HL-60/S4 treated with phorbol 12-myristate 13-acetate at 8.2 ng/mL for 4 days and 3 days (cell line): ENCODE measurements around the gene KIF3B.

Experiments used
- in situ Hi-C: fragments of 300-500 bp; cut with MboI; formaldehyde crosslinking; loops from 2 replicates; pipeline ENCODE4 v1.15.0; 2022; ENCODE audit warnings: low sequenced_read_pairs

The KIF3B gene

GRCh38 chr20:32277361-32278198 lies at the start of gene KIF3B:
KIF3B (plus strand) TSS chr20:32277651; CDS start chr20:32309778, 32,127 bp downstream.
- in situ Hi-C loops = no loop called here

GRCh38 chr20:32227744-32228688 lies 49.4 kb upstream of the KIF3B start:
- in situ Hi-C loops = no loop called here

DNA sequence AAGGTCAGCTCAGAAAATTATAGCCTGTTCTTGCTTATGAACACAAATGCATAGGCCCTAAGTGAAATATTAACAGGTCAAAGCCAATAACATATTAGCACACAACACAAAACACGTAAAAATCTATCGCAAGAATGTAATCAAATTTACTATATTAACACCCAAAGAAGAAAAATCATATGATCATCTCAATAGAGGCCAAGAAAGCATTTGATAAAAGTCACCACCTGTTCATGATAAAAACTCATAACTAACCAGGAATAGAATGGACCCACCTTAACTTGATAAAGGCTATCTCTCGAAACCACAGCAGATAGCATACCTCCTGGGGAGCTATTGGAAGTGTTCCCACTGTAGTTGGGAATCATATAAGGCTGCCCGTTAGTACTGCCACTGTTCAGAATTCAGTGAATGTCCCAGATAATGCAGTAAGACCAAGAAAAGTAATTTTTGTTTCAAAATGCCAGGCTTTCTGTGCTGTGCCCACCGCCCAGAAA lies 48.2 kb upstream of the KIF3B start:
- in situ Hi-C loops = no loop called here

GRCh38 chr20:32230707-32231106 lies 46.7 kb upstream of the KIF3B start:
- in situ Hi-C loops = no loop called here

DNA sequence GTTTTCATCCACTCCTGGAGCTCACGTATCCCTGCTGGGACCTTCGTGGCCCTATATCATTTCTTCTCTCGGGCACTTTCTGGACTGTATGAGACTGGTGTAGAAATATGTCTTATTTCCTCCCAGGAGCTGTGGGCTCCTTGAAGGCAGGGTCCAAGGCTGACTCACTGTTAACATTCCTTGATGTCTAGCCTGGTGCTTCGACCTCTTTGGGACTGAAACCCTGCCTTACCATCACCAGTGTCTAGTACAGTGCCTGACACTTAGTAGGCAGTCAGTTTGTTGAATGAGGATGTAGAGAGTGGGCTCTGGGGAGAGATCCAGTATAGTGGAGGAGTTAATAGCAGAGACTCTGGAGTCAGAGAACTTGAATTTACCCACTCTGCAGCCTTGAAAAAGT lies 46.2 kb upstream of the KIF3B start:
- in situ Hi-C loops = no loop called here

GRCh38 chr20:32231847-32232246 lies 45.6 kb upstream of the KIF3B start:
- in situ Hi-C loops = no loop called here

GRCh38 chr20:32232326-32232886 lies 45.0 kb upstream of the KIF3B start:
- in situ Hi-C loops = no loop called here

DNA sequence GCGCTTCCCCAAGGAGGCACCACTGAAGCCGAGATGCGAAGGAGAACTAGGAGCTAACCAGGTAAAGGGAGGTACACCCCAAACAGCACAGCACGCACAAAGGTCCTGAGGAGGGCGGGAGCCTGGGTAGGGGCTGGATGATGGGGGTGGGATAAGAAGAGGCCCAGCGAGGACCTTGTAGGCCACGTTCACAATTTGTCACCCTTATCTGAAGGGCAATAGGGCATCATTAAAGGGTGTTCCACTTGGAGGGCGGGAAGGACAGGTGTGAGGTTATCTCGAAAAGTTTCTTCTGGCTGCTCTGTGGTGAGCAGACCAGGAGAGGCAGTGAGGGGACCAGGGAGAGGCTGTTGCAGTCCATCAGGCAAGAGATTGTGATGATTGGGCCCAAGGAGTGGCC lies 44.2 kb upstream of the KIF3B start:
- in situ Hi-C loops = no loop called here

DNA sequence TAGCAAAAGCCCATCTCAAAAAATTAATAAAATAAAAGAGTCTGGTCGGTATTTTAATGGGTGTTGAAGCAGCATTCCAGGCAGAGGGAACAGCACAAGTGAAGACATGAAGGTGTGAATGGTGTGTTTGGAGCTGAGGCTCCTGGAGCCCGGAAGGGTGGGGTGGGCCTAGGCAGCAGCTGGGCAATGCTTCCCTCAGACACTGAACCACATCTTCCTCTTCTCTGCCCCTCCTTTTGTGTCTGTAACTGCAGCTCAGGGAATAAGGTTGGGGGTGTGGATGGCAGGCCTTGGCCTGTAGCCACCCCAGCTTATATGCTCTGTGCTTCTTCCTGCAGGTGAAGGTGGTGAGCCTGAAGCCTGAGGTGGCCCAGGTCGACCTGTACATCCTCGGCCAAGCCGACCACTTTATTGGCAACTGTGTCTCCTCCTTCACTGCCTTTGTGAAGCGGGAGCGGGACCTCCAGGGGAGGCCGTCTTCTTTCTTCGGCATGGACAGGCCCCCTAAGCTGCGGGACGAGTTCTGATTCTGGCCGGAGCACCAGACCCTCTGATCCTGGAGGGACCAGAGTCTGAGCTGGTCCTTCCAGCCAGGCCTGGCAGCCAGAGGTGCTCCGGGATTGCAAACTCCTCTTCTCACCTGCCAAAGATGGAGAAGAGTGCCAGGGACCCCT lies 43.2 kb upstream of the KIF3B start:
- in situ Hi-C loops = no loop called here

DNA sequence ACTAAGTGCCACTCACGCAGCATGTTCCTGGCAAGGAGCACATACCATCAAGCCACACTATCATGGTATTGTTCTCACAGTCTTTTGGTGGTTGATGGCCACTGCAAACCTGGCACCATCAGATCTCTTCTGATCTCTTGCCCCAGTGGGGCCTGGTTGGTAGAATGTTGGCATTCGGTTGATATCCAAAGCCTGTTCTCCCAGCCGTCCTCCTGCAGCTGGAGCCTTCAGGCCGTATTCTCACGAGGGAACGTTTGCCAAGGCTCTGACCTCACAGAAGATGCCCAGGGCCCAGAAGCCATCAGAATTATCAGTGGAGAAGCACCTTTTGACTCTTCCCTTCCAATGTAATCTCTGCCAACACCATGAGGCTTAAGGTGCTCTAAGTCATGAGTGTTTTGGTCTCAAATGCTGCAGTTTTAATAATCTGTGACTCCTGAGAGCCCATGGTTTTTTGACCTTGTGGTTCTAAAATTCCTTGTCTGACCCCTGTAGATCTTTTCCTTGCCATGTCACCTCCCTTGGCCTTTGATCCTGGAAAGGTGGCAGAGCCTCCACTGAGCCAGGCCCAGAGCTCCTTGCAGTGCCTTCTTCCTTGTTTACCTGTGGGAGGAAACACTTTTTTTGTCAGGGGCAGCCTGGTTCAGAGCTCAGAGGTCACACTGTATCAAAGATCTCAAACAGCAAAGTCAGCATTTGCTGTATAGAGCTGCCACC lies 42.0 kb upstream of the KIF3B start:
- in situ Hi-C loops = no loop called here

- in situ Hi-C loops = no loop called here
Measured at GRCh38 chr20:32236048-32236533, 41.4 kb upstream of the KIF3B start.

DNA sequence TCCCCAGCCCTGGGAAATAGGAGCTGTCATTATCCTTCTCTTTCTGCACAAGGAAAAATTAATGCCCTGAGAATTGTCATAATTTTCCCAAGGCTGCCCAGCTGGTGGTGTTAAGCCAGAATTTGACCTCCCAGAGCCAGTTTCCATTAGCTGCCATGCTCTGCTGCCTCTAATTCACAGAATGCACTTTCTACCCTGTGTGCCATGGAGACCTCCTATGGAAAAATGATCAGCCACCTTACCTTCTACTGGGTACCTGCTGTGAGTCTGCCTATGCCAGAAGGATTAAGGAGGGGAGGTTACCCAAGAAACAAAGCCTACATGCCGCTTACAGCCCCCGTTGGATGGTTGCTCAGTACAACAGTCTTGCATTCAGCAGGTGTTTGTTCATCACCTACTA lies 40.6 kb upstream of the KIF3B start:
- in situ Hi-C loops = no loop called here

DNA sequence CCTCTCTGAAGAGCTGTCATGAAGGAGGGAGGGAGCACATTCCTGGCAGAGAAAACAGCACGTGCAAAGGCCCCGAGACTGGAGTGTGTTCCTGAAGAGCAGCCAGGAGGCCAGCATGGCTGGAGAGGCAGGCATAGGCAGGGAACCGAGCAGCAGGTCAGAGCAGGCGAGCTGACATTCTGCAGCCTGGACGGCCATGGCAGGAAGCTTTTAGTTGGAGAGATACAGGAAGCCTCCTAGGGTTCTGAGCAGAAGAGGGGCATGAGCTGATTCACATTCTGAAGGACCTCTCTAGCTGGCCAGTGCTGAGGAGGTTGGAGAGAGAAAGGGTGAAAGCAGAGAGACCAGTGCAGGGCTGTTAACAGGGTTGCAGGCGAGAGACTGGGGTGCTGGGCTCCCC lies 40.0 kb upstream of the KIF3B start:
- in situ Hi-C loops = no loop called here

DNA sequence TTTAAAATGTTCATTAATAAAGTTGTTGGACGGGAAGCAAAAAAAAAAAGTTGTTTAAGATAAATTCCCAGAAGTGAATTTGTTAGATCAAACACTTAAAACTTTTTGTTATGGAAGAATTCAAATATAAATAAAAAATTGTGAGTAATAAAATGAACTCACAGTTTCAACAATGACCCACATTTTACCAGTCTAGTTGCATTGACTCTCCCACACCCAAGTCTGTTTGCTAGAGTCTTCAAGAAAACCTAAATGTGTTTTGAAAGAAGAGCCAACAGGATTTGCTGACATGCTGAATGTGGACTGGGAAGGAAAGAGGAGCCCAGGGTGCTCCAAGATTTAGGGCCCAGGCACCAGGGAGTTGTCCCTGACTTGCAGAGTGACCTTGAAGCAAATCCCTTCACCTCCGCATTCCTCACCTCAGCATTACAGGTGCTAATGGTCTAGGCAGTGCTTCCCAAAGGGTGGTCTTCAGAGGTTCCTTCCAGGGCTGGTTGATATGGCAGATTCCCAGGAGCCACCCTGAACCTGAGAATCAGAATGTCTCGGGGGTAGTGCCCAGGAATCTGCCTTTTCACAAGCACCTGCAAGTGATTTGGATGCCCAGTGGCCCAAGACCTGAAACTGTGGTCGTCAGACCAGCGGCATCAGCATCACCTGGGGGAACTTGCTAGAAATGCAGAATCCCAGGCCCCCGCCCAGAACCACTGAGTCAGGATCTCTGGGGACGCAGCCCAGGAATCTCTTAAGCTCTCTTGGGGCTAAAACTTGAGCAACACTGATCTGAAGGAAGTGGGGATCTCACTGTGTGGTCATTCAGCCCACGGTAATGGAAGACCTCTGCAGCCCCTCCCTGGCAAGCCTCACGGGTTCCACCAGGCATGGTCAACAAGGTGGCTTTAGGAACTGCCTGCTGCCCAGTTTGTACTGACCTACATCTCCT lies 38.7 kb upstream of the KIF3B start:
- in situ Hi-C loops = no loop called here

DNA sequence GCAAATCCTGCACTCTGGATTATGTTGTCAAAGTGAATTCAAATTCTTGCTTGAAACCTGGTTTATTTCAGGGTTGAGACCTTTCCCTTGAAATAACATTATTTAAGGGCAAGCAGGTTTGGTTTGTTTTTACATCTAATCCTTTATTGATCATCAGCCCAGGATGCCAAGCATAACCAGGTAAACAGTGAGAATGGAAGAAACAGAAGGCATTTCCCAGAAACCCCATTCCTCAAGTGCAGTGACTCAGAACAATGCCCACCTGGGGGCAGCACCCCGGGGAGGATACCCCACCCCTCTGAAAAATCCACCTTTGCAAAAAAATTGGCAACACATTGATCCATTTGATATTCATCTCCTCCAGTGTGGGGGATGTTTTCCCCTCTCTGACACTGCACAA lies 37.2 kb upstream of the KIF3B start:
- in situ Hi-C loops = no loop called here

DNA sequence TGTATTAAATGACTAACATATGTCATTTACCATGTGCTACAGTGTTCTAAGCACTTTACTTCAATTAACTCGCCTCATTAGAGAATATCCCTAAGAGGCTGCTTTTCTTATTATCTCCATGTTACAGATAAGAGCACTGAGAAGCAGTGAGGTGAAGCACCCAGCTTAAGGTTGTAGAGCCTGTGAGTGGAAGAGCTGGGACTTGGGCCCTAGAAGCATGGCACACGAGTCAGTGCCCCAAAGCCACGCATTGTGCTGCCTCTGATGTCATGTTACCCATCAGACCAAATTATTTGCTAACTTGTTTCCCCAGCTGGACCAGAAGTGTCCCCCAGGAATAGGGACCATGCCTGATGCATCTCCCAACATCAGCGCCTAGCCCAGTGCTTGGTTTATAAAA lies 35.6 kb upstream of the KIF3B start:
- in situ Hi-C loops = no loop called here

GRCh38 chr20:32244150-32244823 lies 33.2 kb upstream of the KIF3B start:
- in situ Hi-C loops = no loop called here

GRCh38 chr20:32244959-32245358 lies 32.5 kb upstream of the KIF3B start:
- in situ Hi-C loops = no loop called here
